Kidney tubule cell (primary cell): Measurements from ENCODE around the gene TSKS.
A peak's percentile ranks its signal among the peaks of the same experiment; 100 is the strongest.

Source experiments
- DNase-seq: peaks from one replicate; pipeline ENCODE4 v3.0.0-alpha.2; 2018; ENCODE audit warnings: low spot score

TSKS gene

GRCh38 chr19:49713236-49713845 lies 49.8 kb downstream of the TSKS start:
- no peak for DNase-seq

DNA sequence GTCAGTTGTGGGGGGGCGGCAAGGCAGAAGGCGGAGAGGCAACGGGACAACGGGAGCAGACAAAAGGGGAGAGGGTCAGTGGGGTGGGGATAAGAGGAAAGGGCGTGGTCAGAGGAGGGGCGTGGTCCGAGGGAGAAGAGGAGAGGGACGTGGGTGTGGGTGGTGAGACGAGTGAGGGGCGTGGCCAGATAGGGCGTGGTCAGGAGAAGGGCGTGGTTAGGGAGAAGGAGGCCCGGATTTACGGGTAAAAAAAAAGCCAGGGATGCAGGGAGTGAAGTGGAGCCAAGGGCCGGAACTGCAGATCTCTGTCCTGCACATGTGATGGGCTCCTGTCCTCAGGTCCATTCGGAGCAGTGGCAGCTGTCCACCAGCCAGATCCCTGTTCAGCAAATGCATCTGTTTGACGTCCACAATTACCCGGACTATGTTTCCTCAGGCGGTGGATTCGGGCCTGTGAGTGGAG lies 50.7 kb downstream of the TSKS start:
- DNase-seq: no peak

GRCh38 chr19:49710372-49710951 lies 52.6 kb downstream of the TSKS start:
- peak; percentile 67 for DNase-seq

DNA sequence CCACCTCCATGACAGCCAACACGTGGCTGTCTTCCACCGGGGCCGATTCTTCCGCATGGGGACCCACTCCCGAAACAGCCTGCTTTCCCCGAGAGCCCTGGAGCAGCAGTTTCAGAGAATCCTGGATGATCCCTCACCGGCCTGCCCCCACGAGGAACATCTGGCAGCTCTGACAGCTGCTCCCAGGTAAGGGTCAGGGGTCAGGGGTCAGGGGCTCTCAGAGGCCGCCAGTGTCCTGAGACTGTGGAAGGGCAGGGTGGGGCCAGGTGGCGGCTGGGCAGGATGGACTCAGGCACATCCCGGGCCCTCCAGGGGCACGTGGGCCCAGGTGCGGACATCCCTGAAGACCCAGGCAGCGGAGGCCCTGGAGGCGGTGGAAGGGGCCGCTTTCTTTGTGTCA lies 57.2 kb downstream of the TSKS start:
- no peak for DNase-seq

- no peak for DNase-seq
These were observed 58.0 kb downstream of the TSKS start for GRCh38 chr19:49704888-49705642.

DNA sequence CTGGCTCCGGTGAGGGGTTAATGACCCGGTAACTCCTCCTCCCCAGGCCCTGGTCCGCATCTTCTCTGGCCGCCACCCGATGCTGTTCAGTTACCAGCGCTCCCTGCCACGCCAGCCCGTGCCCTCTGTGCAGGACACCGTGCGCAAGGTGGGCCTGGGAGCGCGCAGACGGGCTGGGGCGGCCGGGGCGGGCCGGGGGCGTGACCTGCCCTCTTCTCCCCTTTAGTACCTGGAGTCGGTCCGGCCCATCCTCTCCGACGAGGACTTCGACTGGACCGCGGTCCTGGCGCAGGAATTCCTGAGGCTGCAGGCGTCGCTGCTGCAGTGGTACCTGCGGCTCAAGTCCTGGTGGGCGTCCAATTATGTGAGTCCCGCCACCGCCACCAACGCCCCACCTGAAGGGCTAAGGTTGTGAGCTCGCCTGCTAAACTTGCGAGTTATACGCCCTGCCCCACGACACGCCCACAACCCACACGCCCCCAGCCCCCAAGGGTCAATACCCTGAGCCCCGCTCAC lies 61.8 kb downstream of the TSKS start:
- DNase-seq: no peak

GRCh38 chr19:49700563-49700962 lies 62.5 kb downstream of the TSKS start:
- no peak for DNase-seq

GRCh38 chr19:49699364-49699763 lies 63.7 kb downstream of the TSKS start:
- no peak for DNase-seq

GRCh38 chr19:49696865-49697264 lies 66.2 kb downstream of the TSKS start:
- no peak for DNase-seq

GRCh38 chr19:49696115-49696514 lies 67.0 kb downstream of the TSKS start:
- DNase-seq: no peak

DNA sequence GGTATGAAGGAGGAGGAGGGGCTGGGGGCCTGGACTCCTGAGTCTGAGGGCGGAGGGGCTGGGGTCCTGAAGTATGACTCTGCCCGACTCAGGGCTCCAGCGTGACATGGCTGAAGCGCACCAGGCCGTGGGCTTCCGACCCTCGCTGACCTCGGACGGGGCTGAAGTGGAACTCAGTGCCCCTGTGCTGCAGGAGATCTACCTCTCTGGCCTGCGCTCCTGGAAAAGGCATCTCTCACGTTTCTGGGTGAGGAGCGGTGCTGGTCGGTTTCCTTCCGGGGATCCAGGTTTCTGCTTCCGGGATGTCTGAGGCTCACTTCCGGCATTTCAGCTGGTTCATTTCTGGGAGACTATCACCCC lies 71.0 kb downstream of the TSKS start:
- no peak for DNase-seq

GRCh38 chr19:49691243-49692146 lies 71.6 kb downstream of the TSKS start:
- peak; percentile 37 for DNase-seq

GRCh38 chr19:49690656-49691242 lies 72.4 kb downstream of the TSKS start, which contains the start of gene CPT1C:
CPT1C (plus strand) TSS chr19:49691116; CDS start chr19:49692253, 1,137 bp downstream.
- DNase-seq: peak; percentile 61

DNA sequence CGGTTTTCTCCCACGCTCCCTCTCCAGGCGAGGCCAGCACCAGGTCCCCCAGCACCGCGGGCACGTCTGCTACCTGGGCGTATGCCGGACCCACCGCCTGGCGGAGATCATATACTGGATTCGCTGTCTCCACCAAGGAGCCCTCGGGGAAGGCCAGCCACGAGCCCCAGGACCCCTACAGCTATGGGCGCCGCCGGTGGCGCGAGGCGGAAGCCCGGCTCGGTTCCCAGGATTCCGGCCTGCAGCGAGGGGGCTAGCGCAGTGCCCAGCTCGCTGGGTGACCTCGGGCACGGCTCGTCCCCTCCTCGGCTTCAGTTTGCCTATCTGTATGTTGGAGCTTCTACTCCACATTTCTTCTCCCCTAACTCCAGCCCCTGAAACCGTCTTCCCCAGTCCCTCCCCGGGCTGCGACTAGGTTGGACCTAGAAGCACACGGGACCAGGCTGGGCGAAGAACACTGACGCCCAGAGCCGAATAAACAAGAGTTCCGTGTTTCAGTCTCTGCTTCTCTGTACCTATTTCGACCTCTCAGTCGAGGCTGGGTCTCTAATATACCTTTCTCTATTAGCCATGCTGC lies 72.9 kb downstream of the TSKS start:
- DNase-seq: no peak
